Peyer's patch (tissue), 4 donors: ENCODE data around the gene NR6A1.

Experiments
- CTCF ChIP-seq, 6 experiments: fragments of 450-650 bp in 4 of 6; fragments of 200-600 bp in 2 of 6; sonication (generic) in 1 of 6; IDR thresholded peaks; one replicate each; pipeline ENCODE4 v1.5.1; 2017 to 2019; ENCODE audit warnings: antibody characterized with exemption in 6 of 6, mild to moderate bottlenecking in 3 of 6, moderate library complexity in 1 of 6
- POLR2A ChIP-seq, 2 donors: fragments of 450-650 bp; IDR thresholded peaks; one replicate each; pipeline ENCODE4 v1.5.1; 2017; ENCODE audit warnings: antibody characterized with exemption in 2 of 2, mild to moderate bottlenecking in 2 of 2, moderate library complexity in 2 of 2

- TF ChIP-seq CTCF (IDR thresholded peaks at IDR 0.05) (no peak), POLR2A (IDR thresholded peaks at IDR 0.05) (no peak)
These were observed 72.8 kb downstream of the NR6A1 start for GRCh38 chr9:124698265-124698664.
